GM19397 (cell line): ENCODE data around the gene TMX1.
"Not testable (repeated sequence)": the region's sequence is repeated elsewhere in the genome, so short reads cannot be mapped to it uniquely, and the experiment has no call there.

Experiments used
- ATAC-seq: cut with Tn5 transposase; IDR thresholded peaks from one replicate; pipeline ENCODE4 v1.9.1; 2021; ENCODE audit warnings: mild to moderate bottlenecking, moderate library complexity; ENCODE audit not compliant: unreplicated experiment

Gene TMX1

GRCh38 chr14:51239813-51240803, at the start of gene TMX1:
Gene TMX1 (plus strand): TSS chr14:51240247. CDS start chr14:51240293, 46 bp downstream.
- peak; percentile 94 for ATAC-seq

DNA sequence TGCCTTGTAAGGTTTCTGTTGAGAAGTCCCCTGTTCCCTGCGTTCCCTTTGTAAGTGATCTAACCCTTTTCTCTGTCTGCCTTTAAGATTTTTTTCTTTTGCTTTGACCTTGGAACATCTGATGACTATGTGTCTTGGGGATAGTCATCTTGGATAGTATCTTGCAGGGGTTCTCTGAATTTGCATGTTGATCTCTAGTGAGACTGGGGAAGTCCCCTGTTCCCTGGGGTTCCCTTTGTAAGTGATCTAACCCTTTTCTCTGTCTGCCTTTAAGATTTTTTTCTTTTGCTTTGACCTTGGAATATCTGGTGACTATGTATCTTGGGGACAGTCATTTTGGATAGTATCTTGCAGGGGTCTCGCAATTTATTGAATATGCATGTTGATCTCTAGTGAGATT, 38.2 kb upstream of the TMX1 start:
- no peak for ATAC-seq

DNA sequence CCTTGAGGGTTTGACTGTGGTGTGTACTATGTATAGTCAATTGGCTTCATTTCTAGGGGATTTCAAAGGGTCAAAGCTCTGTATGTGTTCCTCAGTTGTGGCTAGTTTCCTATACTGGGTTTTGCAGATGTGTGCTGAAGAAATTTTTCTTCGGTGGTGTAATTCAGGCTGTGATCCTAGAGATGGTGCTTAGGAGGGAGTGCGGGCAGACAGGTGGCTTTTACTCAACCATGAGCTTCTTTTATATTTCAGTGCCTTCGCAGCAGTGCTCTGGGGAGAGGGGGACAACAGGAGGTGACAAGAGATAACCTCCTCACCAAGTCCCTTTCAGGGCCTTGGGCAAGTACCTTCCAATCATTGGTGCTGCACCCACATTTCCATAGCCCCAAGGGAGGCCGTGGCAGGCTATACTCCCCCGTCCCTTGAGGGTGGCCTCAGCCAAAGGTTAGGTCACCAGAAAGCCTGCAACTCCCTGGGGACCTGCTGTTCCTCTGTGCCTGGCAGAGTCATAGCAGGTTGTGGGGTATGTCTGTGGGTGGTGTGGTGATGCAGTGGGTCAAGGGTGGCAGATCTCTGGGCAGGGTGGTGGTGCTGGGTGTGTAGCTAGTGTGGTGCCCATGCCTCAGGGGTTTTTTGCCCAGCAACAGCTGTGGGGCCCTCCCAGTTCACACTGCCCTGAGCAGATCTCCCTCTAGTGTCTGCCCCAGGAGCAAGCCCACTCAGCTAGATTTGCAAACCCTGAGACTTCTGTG, 37.0 kb upstream of the TMX1 start:
- peak; percentile 73 for ATAC-seq

DNA sequence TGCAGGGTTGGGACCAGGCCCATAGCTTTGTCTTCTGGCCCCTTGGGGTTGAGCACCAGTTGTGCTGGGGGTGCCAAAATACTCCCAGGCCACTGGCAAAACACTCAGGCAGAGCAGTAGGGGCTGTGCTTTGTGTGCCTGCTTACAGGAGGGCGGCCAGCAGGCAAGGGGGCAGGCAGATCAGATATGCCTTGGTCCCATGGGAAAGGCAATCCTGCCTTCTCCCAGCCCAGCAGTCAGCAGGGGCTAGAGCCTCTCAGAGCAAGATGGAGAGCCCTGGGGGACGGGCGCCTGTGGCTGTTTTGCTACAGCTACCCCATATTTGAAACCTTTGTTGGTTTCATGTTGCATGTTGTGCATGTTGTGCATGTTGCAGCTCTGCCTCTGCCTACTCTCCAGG, 36.2 kb upstream of the TMX1 start:
- ATAC-seq: no peak

DNA sequence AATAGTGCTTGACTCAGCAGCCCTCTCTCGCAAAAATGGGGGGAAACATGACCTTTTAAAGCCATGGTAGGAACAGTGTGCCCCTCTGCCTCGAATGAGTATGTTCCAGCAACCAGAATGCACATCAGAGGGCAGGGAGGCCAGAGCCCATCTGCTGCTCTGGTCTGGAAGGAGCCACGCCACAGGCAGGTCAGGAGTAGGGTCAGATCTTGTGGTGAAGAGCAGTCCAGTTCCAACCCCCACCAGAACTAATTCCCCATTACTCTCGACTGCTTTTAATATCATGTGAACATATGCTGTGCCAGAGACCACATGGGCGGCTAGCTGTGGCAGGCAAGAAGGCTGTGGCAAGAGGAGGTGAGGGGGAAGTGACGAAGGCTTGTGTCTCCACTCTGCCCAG, 34.6 kb upstream of the TMX1 start:
- no peak for ATAC-seq

GRCh38 chr14:51206462-51206861, 33.6 kb upstream of the TMX1 start:
- no peak for ATAC-seq

DNA sequence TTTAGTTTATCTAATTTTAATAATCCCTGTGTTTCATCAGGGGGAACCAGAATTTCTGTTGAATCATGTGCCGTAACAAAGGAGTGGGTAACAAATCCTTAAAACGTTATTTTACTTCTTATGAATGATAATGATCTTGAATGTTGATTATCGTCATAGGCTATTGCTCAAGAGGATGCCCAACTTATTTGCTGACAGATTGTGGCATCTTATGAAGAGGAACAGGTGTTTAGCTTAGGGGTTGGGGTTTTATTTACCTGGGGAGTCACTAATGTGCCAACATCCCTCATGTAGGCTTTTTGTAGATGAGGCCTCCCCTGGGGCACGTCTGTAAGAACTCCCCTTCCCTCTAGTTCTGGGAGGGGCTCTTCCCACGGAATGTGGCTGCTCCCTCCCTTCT, 32.4 kb upstream of the TMX1 start:
- no peak for ATAC-seq

GRCh38 chr14:51208982-51209381, 31.1 kb upstream of the TMX1 start:
- ATAC-seq: no peak

DNA sequence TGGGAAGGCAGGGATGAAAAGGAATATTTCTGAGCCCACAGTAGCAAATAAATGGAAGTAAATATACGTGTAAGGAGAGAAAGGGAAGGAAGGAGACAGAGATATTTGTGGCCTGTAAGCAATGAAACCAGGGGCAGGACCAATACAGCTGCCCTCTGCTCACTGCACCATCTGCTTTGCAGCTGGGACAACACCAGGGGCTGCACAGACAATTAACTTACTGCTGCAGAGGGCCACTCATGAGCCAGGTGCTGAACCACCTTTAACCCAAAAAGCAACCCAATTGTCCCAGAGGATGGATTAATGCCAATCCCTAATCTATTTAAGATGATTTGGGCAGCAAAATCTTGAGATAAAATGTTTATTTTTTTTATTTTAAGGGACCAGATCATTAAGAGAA, 30.6 kb upstream of the TMX1 start:
- ATAC-seq: no peak

DNA sequence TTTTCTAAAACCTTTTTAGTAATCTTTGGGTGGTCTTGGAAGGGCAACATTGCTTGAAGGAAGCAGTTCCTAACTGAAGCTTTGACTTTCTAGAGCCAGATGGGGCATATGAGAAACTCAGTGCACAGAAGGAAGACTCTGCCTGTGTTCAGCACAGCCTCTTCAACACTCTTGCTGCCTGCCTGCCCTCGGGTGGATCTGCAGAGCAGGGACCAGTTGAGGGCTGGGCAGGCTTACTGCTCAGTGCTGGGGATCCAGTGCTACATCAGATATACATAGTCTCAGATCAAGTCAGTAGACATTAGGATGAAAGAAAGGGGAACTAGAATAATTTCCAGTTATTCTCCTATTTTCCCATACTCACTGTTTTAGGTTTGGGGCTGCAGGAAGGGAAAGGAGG, 29.5 kb upstream of the TMX1 start:
- no peak for ATAC-seq

GRCh38 chr14:51211149-51211548, 28.9 kb upstream of the TMX1 start:
- no peak for ATAC-seq

DNA sequence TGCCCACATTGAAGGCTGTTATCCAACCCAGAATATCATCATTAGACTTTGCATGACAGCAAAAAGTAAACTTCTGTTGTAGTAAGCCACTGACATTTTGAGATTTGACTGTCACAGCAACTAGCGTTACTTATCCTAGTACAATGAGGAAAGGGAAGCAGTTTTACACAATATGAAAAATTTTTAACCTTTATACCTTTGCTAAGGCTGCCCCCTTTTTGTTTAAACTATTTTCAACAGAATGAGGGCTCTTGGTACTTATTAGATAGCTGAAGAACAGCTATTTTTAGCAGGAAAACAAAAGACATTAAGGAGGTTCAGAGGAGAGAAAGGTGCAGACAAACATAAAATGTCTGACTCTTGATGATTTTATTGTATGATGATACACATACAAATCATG, 23.4 kb upstream of the TMX1 start:
- no peak for ATAC-seq

DNA sequence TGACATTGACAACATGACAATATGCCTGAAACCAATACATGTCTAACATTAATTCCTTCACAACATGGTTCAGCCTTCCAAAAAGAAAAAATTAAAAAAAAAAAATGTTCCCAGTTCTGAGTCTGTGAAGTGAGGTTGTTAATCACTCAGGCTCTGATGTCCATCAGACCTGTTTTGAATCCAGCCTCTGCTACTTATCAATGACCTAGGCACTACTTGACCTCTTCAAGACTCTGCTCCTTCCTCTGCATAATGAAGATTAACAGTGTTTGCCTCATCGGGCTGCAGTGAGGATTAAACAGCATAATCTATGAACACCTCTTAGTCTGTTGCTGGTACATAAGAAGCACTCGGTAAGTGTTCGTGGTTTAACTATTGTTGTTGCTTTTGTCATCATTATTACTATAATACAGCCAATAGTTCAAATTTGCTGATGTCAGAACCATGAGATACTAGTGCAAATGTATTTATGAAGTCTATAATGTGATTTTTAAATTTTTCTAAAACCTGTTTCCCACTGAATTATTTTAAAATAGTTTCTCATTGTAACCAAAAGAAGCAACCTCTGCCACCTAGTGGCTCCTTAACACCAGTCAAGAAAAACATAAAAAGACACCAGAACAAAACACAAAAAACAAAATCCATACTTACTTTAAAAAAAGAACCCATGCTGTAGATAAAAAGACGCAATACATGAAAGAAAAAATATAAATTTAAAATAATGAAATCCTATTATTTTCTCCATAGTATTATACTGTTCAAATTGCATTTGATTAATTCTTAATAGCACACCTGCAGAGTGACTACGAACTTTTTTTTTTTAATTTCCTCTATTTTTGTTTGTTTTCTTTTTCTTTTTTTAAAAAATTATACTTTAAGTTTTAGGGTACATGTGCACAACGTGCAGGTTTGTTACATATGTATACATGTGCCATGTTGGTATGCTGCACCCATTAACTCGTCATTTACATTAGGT, 20.3 kb upstream of the TMX1 start:
- ATAC-seq: no peak

DNA sequence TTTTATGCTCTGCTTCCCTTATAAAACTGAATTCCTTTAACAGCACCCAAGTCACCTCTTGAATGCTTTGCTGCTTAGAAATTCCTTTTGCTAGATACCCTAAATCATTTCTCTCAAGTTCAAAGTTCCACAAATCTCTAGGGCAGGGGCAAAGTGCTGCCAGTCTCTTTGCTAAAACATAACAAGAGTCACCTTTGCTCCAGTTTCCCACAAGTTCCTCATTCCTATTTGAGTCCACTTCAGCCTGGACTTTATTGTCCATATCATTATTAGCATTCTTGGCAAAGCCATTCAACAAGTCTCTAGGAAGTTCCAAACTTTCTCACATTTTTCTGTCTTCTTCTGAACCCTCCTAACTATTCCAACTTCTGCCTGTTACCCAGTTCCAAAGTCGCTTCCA, 16.6 kb upstream of the TMX1 start:
- ATAC-seq: not testable (repeated sequence)

GRCh38 chr14:51224551-51224950, 15.5 kb upstream of the TMX1 start:
- no peak for ATAC-seq

GRCh38 chr14:51225751-51226150, 14.3 kb upstream of the TMX1 start:
- no peak for ATAC-seq

DNA sequence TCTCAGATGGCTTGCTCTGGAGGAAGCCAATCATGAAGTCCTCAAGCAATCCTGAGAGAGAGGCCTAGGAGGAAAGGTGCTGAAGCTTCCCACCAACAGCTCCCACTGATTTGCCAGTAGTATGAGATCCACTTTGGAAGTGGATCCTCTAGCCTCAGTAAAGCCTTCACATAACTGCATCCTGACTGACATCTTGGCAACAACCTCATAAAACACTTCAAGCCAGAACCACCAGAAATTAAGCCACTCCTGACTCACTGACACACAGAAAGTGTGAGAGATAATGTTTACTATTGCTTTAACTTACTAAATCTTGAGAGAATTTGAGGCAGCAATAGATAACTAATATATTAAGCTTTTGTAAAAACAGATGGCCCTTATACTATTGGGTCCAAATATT, 11.7 kb upstream of the TMX1 start:
- no peak for ATAC-seq

DNA sequence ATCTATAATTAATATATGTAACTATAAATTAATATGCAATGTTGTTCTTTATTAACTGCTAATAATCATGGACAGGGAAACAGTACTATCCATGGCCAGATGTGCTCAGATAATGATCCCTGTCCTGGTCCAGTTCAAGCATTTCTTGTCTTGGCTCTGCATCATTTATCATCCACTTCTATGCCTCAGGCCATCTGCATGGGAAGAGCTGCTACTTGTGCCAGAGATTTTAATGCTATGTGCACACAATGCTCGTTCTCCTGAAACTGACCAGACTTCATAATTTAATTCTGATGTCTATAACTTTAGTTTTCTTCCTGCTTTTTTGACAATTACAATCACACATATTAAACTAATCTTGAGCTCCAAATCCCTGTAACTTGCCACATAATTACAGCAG, 11.2 kb upstream of the TMX1 start:
- no peak for ATAC-seq

GRCh38 chr14:51236314-51236713, 3.7 kb upstream of the TMX1 start:
- no peak for ATAC-seq

DNA sequence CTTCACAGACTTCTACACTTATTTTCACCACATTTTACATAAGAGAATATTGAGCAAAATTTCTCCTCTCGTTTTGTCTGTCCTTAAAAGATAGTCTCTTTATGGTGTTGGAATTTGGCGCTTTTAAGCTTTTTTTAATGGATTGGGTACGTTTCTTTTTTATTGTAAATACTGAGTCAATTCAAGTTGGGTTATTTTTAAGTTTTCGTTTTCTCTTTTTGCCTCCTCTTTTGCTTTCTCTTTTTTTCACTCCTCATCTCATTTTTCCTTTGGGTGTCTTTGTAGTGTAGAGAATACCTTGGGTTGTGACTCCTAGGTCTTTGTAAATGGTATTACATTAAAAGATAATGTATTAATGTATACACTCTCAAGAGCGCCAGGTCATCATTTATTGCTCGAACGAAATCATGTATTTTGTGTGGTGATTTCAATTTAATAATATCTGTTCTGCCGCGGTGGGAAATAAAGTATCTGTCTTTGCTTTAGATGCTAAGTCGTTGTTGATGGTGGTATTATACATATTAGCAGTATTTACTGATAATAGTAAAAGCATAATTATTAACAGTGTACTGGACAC, 845 bp downstream of the TMX1 start:
- no peak for ATAC-seq
